NCI-H748 (cell line): Measurements from ENCODE around the gene SH3BGRL2.
A peak's percentile ranks its signal among the peaks of the same experiment; 100 is the strongest.

Source experiments
- DNase-seq: peaks from one replicate; lab custom pipeline; 2025; ENCODE audit not compliant: unreplicated experiment; lab: John Stamatoyannopoulos, UW

SH3BGRL2 gene

DNA sequence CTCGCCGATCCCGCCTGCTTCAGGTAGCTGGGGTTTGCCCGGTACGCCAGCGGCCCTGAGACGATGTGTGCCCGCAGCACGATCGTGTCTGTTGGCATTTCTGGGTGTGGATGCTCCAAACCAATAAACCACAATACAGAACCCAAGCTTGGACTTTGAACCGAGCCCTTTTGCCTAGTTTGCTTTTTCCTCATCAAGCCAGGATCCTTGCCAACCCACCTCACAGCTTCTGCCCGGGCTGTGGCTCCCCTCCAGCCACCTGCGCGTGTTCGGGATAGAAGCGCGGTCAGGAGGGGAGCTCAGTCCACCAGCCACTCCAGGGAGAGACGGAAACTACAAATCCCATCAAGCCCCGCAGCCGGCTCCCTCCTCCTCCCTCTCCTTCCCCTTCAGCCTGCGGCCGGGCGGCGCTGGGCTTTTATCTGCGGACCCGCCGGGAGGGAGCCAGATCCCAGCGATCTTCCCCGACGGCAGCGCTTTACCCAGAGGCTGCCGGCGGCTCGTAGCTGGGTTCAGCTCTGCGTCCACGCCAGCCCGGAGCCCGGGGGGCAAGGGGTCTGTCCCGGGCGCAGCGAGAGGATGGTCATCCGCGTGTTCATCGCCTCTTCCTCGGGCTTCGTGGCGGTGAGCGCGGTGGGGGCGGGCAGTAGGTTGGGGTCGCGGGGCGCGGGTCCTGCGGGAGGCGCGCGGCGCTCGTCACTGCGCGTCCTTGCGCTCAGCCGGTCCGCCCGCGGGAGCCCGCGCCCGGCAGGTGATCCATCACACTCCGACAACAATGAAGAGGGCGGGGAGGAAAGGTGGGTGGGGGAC, at the start of gene SH3BGRL2:
TSS of gene SH3BGRL2 (plus strand) at position 447 of the 810 bp plus-strand sequence. CDS start at position 580, 133 bp downstream.
- peak; percentile 92 for DNase-seq

DNA sequence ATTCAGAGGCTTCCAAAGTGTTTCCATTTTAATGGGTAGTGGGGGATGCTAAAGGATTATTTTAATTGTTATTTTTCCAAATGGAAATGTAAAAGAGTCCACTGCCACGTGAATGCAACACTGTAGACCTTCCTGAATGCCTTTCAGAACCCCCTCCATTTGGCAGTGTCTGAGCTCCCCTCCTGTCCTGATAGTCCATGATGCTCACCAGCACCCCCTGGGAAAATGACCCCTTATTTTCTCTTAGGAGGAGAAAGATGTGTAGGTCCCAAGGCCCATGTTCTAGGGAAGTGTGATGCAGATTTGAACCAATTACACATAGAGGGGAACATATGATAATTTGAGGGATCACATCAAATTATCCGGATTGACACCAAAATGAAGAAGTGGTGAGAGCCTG, 46.8 kb upstream of the SH3BGRL2 start:
- no peak for DNase-seq

DNA sequence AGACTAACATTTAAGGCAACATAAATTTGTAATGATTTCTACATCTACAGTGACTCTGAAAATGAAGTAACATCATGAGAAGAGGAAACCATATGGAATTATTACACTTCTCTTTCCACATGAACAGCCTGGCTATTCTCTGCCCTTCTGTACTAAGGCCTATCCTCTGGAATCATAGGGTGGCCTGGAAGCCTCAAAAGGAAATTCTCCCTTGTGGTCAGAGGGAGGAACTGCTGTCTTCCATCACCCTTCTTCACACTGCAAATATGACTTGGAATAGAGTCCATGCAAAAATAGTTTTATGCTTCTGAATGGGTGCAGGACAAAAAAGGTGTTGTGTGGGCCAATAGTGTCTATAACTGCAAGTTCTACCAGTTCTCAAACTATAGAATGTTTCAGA, 44.6 kb upstream of the SH3BGRL2 start:
- peak; percentile 30 for DNase-seq

DNA sequence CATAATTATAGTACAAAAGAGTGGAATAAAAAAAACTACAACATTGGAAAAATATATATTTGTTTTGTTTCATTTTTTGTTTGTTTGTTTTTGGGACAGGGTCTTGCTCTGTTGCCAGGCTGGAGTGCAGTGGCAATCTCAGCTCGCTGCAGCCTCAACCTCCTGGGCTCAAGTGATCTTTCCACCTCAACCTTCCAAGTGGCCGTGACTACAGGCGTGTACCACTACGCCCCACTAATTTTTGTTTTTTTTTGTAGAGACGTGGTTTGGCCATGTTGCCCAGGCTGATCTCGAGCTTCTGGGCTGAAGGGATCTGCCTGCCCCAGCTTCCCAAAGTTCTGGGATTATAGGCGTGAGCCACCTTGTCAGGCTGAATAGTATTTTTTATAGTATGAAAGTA, 41.4 kb upstream of the SH3BGRL2 start:
- no peak for DNase-seq

DNA sequence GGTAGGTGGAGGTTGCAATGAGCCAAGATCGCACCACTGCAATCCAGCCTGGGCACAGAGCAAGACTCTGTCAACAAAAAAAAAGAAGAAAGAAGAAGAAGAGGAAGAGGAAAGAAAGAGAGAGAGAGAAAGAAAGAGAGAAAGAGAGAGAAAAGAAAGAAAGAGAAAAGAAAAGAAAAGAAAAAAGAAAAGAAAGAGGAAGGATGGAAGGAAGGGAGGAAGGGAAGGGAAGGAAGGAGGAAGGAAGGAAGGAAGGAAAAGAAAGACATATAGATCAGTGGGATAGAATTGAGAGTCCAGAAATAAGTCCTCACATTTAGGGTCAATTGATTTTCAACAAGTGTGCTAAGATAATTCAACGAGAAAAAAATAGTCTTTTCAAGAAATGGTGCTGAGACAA, 34.0 kb upstream of the SH3BGRL2 start:
- no peak for DNase-seq

DNA sequence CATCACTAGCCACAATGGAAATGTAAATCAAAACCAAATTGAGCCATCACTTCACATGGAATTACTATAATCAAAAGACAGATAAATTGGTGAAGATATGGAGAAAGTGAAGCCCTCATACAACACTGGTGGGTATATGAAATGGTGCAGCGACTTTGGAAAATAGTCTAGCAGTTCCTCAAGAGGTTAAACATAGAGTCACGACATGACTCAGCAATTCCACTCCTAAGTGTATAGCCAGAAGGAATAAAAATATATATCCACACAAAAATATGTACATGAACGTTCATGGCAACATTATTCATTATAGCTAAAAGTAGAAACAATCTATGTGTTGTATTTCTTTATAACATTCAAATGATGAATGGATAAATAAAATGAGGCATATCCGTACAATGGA, 33.1 kb upstream of the SH3BGRL2 start:
- no peak for DNase-seq

DNA sequence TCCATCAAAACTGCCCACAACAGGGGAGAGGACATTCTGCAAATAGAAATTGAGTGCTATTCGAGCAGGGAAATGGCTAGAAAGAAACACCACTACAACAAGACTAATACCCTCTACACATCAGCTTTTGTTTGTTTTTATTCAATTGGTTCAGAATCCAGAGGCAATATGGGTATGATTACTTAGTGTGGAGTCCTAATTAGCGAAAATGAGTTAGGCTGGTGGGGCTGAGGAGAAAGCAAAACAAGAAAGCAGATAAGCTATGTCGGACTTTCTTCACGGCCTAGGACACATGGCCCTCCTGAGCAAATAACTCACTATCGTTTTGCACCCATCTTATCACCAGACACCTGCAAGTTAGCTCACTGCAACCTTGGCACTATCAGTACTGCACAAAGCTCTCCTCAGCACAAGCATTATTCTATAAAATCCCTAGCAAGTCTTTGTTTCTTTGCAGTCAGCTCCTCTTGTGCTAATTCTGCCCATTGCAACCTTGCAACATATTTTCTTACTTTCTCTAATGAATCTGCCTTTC, 31.3 kb upstream of the SH3BGRL2 start:
- DNase-seq = peak; percentile 28

DNA sequence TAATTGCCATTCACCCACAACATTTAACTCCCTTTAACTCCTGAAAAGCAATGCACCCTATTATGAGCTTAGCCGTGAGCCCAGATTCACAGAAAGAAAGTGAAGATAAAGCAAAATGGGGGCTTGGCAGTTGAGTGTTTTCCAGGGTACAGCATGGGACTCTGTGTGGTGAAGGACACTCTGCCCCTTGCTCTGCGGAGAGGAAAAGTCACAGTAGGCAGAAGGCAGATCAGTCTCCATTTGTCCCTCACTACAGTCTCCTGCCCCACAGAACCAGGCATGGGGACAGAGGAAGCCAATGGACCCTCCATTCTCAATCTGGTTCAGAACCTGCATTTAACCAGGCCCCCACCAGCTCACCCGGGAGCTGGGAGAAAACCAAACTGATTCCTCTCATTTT, 30.8 kb upstream of the SH3BGRL2 start:
- DNase-seq = no peak

DNA sequence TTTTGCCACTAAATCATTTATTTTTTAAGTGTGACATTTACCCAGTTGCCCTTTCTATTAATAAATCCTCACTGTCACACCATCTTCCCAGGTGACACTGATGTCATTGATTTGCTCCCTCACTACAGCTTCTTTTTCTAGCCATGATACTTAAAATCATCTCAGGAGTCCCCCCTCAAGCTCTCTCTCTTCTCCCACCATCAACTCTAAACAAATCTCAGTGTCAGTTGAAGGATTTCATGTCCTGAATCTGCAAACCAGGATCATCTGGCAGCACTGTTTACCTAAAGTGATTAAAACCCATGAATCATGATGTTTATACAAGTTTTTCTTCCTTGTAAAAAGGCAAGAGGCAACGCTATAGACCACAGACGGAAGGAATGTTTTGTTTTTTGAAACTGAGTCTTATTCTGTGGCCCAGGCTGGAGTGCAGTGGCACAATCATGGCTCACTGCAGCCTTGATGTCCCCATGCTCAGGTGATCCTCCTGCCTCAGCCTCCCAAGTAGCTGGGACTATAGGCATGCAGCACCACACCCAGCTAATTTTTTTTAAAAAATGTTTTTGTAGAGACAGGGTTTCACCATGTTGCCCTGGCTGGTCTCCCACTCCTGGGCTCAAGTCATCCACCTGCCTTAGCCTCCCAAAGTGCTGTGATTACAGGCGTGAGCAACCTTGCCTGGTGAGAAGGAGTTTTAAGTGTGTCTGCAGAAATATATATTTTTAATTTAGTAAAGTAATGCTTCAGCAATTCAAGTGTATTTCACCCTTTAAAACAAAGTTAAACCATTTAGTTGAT, 30.1 kb upstream of the SH3BGRL2 start:
- DNase-seq = no peak

DNA sequence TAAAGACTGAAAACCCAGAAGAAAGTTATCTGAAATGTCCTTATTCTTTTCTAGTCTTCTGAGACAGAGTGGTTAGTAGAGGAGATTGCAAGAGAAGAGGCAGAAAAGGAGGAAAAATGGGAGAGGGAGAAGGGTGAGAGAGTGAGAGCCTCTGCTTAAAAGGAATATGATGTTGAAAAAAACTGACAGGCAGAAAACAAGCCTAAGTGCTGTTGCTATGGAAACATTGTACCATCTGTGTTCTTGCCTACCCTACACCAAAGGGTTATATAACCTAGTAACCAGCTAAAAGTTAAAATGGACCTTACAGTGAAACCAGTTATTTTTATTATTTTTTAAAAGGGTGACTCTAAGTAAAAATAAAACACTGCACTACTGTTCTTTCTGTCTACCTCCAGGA, 28.3 kb upstream of the SH3BGRL2 start:
- DNase-seq = peak; percentile 39

DNA sequence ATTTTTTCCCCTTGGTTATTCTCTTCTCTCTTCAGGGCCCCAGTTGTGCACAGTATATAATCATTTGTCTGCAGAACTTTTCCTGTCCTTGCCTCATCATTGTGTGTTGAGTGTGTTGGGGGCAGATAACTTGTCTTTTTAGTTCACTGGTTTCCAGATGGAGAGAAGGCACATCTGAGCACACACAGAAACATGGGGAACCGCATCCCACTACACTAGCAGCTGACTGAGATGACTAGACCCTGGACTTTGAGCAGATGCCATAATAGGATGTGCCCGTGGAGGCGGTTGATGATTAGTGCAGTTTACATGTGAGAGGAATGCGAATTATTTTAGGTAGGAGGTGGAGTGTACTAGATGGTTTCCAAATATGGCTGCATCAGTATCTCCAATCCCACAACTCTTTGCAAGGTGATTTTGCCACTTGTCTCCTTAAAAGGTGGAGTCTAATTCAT, 26.5 kb upstream of the SH3BGRL2 start:
- no peak for DNase-seq

DNA sequence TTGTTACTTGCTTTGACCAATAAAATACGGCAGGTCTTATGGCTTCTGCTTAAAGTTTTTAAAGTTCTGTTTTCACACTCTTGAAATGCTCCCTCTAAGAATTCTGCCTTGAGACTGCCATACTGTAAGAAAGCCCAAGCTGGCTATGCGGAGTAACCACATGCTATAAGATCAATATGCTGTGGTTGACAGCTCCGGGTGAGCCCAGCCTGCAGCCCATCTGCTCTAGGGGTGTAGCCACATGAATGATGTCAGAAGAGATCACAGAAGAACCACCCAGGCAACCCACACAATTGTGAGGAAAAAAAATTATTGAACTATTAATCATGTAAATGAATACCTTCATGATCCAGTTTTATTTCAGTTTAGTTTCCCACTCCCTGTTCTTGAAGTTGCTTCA, 26.1 kb upstream of the SH3BGRL2 start:
- DNase-seq = no peak

DNA sequence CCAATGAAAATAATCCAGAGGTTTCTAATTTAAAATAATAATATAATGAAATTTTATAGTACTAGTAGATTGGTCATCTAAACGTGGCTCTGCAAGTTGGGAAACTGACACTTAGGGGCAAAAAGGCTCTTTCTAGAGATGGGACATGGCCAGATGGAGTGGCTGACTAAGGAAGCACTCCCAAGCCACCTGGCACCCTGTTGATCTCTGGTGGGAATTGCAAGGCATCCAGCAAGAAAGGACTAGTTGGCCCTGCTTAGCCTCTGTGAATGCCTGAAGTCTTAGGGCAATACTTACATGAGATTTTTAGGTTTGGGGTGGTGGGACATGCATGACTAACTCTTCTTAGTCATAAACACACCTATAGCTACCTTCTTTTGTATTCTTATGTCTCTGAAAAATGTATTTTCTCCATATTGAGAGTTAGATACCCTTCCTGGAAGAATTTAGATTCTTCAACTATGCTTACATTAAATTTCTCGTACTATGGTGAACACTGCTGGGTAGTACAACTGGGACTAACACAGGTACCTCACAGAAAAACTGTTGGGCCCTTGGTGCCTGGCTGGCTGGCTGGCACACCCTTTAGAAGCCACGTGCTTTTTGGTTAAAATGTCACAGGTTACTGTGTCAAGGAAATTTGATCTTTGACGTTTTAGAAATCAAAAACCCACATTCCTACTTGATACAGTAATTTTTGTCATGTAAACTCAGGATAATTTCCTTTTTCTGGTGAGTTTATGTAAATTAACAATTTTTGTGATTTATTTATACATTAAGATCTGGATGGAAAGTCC, 25.0 kb upstream of the SH3BGRL2 start:
- no peak for DNase-seq

DNA sequence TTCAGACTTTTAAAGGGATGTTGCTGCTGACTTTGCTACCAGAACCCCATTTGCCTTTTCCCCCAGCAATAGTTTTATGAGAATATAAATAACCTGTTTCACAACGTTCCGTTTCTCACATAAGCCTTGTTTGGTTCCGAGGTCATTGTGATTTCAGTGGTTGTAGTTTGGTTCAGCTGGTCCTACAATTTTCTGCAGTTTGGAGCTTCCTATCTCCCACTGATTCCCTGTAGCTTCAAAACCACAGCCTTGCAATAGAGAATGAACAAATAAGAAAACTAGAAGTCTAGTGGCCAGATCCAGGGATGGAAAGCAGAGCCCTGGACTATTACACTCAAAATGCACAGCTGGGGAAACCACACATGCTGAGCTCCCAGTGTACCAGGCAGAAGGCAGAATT, 24.1 kb upstream of the SH3BGRL2 start:
- no peak for DNase-seq

DNA sequence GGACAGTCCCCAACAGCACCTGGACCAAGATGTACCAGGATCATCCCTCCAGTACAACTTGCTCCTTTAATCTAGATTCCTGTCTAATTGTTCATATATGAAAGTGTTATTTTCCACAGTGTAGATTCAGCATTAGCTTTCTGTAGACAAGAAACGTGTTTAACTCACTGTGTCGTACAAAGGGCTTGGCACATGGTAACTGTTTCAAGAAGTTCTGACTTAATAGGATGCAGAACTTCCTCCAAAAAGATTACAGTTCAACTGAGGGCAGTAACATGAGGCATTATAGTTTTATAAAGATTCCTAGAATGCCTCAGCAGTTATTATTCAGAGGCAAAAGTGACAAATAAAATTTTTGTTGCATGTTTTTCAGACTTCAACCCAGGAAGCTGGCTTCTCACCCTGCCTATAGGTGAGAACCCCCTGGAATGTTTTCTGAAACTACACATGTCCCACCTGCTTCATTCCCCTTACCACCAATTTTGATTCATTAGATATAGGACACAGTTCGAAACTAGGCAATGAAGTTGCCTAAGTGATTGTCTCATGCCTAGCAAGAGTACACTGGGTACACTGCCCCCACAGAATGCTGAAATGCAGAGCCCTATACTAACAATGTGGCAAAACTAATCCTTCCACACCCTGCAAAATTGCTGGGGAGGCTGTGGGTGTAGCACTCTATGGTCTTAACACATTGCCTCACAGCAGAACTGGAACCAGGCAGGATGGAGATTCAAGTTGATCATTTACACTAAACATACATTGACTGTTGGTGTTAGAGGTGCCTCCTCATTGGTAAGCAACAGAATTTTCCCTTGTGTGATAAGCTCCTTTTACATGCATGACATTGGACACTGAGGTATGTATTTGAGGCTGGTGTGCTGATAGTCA, 22.6 kb upstream of the SH3BGRL2 start:
- DNase-seq = no peak

DNA sequence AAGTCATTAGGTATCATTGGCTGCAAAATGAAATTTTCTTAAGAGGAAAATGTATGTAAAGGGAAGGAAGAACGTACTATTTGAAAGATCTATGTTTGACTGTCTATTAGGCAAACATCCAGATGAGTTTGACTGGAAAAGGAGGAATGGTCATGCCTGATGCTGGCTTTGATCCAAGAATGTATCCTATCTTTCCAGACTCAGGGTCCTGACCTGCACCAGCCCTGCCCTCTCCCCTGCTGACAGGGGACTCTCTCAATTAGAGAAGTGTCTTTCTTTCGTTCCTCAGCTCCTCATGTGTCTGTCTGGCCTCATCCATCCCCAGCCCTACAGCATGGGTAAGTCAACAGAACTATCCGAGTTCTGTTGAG, 21.9 kb upstream of the SH3BGRL2 start:
- no peak for DNase-seq

DNA sequence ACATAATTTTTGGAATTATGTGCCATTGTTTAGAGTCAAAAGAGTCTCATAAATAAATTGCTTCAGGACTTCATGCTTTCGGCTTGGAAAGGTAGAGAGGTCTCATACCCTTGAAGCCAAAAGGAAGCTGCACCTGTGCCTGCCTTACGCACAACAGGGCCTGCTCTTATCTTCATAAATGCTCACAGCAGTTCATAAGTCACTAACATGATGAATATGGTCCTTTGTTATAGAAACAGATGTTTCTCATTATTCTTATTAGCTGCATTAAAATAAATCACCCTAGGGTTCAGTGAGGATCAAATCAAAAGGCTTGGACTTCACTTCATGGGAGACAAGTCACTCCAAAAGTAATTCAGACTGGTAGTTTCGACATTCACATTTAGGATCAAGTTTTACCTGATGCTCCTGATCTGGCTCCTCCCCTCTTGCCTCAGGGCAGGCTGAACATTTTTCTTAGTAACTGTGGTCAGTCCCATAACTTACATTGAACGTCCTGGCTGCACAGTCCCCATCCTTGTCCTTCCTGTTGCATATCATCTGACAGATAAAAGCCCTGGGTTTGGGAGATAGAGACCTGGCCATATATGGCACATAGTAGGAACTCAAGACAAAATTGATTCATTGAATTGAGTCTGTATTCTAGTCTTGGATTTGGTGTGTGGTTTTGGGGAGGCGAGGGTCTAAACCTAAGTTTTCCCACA, 20.7 kb upstream of the SH3BGRL2 start:
- no peak for DNase-seq

DNA sequence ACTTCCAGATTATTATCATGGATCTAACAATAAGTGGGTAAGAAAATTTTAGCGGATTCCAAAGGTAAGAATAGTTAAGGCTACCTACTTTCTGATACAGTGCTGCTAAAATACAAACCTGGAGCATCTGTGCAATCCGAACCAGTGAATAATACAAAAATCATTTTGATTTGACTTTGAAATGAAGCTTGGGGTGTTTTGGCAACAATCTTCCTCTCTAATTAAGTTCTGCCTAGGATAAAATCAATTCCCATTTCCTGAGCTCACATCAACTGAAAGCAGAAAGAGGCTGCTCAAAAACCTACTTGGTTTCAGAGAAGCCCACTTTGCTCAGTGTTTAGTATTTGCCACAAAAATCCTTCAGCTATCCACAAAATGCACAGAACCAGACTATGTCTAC, 18.7 kb upstream of the SH3BGRL2 start:
- no peak for DNase-seq

DNA sequence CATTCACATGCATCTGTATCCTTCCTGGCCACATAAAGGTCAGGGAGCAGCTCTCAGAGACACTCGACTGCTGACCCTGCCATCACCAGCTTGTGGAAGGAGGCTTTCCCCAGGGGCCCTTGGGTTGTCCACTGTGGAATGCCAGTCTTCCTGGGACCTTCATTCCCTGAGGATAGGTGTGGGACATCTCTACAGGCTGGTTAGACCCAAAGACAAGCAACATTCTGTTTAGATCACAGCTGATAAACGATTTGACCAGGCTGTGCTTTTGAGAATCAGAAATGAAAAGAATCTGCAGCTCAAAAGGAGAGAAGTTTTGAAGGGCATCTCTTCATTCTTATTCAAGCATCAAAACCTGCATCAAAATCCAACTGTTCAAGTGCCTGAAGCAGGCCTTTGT, 18.2 kb upstream of the SH3BGRL2 start:
- DNase-seq = no peak

DNA sequence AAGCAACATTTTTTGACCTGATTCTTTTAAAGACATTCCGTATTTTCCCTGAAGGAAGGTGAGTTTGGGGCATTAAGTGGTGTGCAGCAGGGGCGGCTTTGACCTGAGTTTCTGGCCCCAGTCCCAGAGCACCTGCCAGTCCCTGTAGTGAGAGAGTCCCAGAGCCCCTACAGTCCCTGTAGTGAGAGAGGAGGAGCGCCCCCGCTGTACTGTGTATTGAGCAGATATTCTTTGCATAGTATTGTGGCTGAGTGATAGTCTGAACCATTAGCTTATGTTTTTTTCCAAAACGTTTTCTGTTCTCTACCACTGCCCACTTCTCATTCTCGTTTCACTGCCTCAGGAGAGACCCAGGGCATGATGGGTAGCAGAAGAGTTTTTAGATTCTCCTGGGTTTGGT, 17.2 kb upstream of the SH3BGRL2 start:
- no peak for DNase-seq
